ENCODE measurements around the gene NFATC1.

NFATC1 gene

GRCh38 chr18:79560861-79561210 lies 165.1 kb downstream of the NFATC1 start:
- DNase-seq: no peak

GRCh38 chr18:79563949-79564348 lies 168.2 kb downstream of the NFATC1 start:
- DNase-seq: no peak

- no peak for DNase-seq
Observed at GRCh38 chr18:79564441-79564840, 168.7 kb downstream of the NFATC1 start.

- no peak for DNase-seq
Observed at GRCh38 chr18:79566771-79567431, 171.2 kb downstream of the NFATC1 start.

DNA sequence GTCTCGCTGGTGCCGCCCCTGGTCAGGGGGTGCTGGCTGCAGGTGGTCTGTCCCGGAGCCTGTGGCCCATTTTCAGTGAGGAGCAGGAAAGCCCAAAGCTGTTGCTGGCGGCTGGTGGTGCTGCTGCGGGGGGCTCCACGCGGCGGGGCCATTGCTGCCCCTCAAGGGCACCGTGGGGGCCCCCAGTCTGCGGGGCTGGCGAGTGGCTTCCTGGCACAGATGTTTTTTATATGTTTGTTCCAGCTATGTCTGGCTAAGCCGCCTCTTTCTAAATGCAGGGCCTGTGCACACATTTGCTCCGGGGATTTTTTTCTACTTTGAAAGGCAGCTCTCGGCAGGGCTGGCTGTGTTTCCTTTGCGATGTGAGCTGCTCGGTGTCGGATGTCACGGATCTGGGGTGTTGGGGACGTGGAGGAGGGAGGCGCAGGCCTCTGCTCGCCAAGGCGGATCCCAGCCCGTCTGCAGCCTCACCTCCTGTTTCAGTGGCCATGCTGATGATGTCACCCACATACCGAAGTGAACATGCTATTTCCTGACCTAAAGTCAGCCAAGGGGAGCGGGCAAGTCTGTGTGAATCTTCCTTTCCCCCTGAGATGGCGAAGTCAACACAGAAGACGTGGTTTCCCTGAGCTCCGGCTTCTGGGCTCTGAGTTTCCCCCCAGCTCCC lies 171.9 kb downstream of the NFATC1 start:
- DNase-seq: no peak

- DNase-seq: no peak
Observed at GRCh38 chr18:79568543-79569205, 172.9 kb downstream of the NFATC1 start.

GRCh38 chr18:79569720-79570119 lies 174.0 kb downstream of the NFATC1 start:
- DNase-seq: no peak

DNA sequence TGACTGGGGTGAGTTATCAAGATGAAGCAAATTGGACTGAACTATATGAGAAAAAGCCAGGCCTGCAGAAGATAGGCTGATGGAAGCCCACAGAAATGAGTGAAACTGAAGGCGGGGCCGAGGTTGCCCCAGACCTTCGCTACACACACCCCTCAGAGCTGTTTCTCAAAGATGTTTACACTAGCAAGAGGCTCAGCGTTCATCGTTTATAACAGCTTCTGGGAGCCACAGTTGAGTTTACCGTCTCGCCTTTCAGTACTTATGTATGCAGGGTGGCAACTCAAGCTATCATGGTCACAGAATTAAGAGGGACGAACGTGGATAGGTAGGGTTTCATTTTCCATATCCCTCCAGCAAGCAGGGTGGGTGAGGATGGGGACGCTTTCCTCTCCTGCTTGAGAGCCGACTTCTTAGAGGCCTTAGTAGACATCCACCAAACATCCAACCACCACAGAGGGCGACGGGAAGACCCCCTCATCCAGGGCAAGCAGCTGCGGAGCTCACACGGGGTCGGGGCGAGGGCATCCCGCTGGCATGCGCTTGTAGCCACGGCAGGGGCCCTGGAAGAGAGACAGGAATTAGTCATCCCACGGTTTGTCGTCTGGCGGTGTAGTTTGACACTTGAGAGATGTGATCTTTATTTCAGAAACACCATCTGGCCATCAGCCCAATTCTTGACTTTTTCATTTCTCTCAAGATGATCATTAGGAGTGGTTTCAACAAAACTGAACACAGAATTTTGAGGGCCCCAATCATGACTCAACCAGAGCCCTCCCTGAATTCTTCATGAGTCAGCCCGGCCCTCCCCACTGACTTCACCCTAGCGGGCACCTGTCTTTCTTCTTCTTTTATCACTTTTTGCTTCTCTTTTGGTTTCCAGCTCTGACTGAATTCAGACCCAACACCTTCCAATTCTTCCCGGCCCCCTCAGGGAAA lies 174.8 kb downstream of the NFATC1 start:
- DNase-seq: no peak

GRCh38 chr18:79571211-79572092 lies 175.7 kb downstream of the NFATC1 start:
- no peak for DNase-seq

- DNase-seq: no peak
Observed at GRCh38 chr18:79572093-79572780, 176.5 kb downstream of the NFATC1 start.

GRCh38 chr18:79572848-79573451 lies 177.2 kb downstream of the NFATC1 start:
- DNase-seq: no peak

- no peak for DNase-seq
Observed at GRCh38 chr18:79573921-79574491, 178.3 kb downstream of the NFATC1 start.

- DNase-seq: no peak
Observed at GRCh38 chr18:79574938-79575525, 179.3 kb downstream of the NFATC1 start.

GRCh38 chr18:79575891-79576685 lies 180.4 kb downstream of the NFATC1 start:
- DNase-seq: no peak

DNA sequence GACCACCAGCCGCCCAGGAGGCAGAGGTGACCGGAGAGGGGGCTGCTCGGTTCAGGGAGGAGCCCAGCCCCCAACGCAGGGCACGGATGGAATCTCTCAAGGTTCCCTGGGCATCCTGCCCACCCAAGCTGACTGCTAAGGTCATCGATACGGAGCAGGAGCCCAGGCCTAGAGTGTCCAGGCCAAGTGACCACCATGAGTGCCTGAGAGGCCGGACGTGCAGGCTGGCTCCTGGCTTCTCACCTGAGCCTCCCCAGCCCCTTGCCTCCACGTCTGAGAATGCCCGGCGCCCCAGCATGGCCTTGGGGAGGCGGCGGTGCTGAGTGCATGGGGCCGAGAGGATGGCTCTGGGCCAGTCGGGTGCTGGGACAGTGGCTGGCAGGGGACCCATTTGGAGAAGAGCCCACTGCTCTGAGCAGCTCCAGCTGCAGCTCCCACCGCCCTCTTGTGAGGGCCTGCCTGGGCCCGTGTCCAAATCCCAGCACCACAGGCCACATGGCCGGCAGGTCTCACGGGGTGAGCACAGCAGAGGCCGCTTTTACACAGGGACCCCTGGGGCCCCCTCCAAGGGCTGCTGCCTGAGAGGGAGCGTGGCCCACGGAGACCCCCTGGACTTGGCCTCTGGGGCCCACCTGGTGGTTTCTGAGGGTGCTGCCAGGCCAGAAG lies 181.1 kb downstream of the NFATC1 start:
- DNase-seq: no peak

DNA sequence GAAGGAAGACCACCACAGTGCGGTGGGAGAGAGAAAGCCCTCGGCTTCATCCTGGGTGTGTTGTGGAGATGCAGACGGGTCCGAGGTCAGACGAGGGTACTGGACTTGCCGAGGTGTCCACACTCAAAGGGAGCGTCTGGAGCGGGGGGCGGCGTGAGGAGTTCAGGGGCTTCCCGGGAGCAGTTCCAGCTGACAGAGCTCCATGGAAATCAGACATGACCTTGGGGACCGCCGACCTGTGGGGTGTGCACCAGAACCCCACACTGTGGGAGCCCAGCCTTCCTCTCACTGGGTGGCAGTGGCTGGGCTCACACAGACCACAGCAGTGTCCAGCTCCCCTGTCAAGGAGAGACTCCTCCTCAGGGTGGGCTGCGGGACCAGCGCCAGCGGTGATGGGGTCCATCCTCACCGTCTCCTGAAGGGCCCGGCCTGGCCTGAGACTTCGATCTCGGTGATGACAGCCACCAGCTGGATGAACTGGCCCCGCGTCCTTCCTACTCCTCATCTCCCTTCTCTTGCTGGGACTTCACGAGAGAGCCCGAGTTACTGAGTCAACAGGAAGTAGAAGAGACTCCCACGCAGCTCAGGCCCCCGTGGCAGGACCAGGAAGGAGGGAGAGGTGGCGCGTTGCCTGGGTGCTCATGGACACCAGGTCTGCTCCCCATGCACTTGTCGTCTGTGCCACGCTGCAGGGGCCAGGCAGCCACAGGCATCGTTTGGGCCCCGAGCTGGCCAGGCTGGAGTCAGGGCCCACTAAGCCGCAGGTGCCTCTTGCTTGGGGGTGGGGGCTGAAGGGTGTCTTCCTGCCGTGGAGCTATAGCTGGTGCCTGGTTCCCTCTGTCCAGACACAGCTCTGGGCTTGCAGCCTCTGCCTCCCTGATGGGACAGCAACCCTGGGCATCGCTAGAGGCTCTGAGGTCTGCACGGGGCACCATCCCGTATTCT lies 182.0 kb downstream of the NFATC1 start:
- DNase-seq: no peak

DNA sequence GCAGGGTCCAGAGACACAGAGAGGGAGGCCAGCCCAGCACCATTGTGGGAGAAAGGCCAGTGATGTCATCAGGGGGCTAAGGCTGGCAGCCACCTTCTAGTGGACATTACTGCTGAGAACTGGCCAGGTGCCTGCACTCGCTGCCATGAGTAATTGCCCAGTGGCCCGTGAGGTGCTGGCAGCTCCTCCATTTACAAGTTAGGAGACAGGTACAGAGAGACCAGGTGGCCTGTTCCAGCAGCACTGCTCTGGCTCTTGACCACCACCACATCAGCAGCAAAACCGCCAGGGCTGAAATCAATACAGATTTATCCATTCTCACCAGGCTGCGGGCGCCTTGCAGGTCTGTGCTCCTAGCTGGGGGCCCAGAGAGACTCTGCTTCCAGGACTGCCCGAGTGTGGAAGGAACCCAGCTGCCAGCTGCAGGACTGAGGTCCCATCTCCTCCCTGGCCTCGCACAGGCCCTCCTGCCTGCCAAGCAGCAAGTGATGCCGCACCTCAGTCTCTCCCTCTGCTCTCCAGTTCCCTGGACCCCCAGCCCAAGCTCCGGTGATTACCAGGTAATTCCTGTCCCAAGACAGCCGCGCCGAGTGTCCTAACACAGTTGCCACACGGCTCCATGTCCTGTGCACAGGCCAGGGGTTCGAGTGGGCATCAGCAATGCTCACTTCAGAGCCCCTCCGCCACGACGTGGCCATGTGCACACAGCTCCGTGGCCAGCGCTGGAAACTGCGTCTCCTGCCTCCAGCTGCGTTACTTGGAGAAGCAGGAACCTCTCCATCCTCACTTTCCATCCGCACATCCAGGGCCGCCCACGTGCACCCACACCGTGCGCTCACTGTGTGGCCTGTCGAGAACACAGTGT lies 182.9 kb downstream of the NFATC1 start:
- DNase-seq: no peak

Data from GDM1 (cell line).